Neutrophil (primary cell): ENCODE results near the gene NAALADL2.
"Not testable (repeated sequence)": the region's sequence is repeated elsewhere in the genome, so short reads cannot be mapped to it uniquely, and the experiment has no call there.

ENCODE experiments used
- H3K27ac ChIP-seq: fragments of 200-600 bp; sonication (generic); 2 replicates; pipeline ENCODE4 v1.5.1; 2016; ENCODE audit warnings: mild to moderate bottlenecking, moderate library complexity
- H3K27me3 ChIP-seq: fragments of 200-600 bp; sonication (generic); 2 replicates; pipeline ENCODE4 v1.6.0; 2016; ENCODE audit warnings: mild to moderate bottlenecking
- H3K36me3 ChIP-seq: fragments of 200-600 bp; sonication (generic); 2 replicates; pipeline ENCODE4 v1.5.1; 2017
- H3K4me1 ChIP-seq, 2 experiments: fragments of 200-600 bp in 1 of 2; sonication (generic) in 1 of 2; 1 replicate in 1 of 2; 2 replicates in 1 of 2; pipeline versions ENCODE4 v1.5.1 to v1.6.1; 2013 to 2016; ENCODE audit warnings: low read depth in 1 of 2, low read length in 1 of 2, mild to moderate bottlenecking in 1 of 2, moderate library complexity in 1 of 2; ENCODE audit not compliant: control insufficient read depth in 1 of 2, insufficient read depth in 1 of 2
- H3K4me3 ChIP-seq, 2 experiments: fragments of 200-600 bp in 1 of 2; sonication (generic) in 1 of 2; 1 replicate in 1 of 2; 2 replicates in 1 of 2; pipeline ENCODE4 v1.5.1; 2013 to 2016; ENCODE audit warnings: low read depth in 1 of 2, low read length in 1 of 2, mild to moderate bottlenecking in 1 of 2, moderate library complexity in 1 of 2
- H3K9me3 ChIP-seq: fragments of 200-600 bp; sonication (generic); 2 replicates; pipeline ENCODE4 v1.5.1; 2016
- CTCF ChIP-seq: fragments of 200-600 bp; sonication (generic); IDR thresholded peaks from 2 replicates; pipeline ENCODE4 v1.5.1; 2016; ENCODE audit warnings: antibody characterized with exemption

Gene NAALADL2

GRCh38 chr3:175605851-175606250, 746.7 kb downstream of the NAALADL2 start:
- H3K4me1 ChIP-seq = no peaks in the 10 kb centered on the region
- H3K27ac ChIP-seq = no peak overlapping the region
- no peak overlapping the region for H3K4me3 ChIP-seq
- no peaks in the 10 kb centered on the region for H3K36me3 ChIP-seq
- H3K9me3 ChIP-seq = peaks cover 3% of the 10 kb centered on the region
- no peak for TF ChIP-seq CTCF
- no peaks in the 10 kb centered on the region for H3K27me3 ChIP-seq

- Histone ChIP-seq H3K27ac (no peak overlapping the region), H3K9me3 (peaks cover 3% of the 10 kb centered on the region)
- TF ChIP-seq CTCF = no peak
Observed at GRCh38 chr3:175606650-175607318, 747.6 kb downstream of the NAALADL2 start.

GRCh38 chr3:175608356-175608755, 749.2 kb downstream of the NAALADL2 start:
- no peak for TF ChIP-seq CTCF
- no peaks in the 10 kb centered on the region for H3K4me1 ChIP-seq
- H3K4me3 ChIP-seq = no peak overlapping the region
- H3K36me3 ChIP-seq = no peaks in the 10 kb centered on the region
- peaks cover 3% of the 10 kb centered on the region for H3K9me3 ChIP-seq
- H3K27ac ChIP-seq = no peak overlapping the region
- no peaks in the 10 kb centered on the region for H3K27me3 ChIP-seq

More at GRCh38 chr3:175606650-175607318, 747.6 kb downstream of the NAALADL2 start:
- H3K36me3 ChIP-seq = no peaks in the 10 kb centered on the region
- H3K4me3 ChIP-seq = no peak overlapping the region
- no peaks in the 10 kb centered on the region for H3K27me3 ChIP-seq
- H3K4me1 ChIP-seq = no peaks in the 10 kb centered on the region

GRCh38 chr3:175608911-175609310, 749.8 kb downstream of the NAALADL2 start:
- Histone ChIP-seq H3K36me3 (no peaks in the 10 kb centered on the region), H3K27me3 (no peaks in the 10 kb centered on the region), H3K4me3 (no peak overlapping the region), H3K27ac (no peak overlapping the region), H3K4me1 (no peaks in the 10 kb centered on the region), H3K9me3 (peaks cover 3% of the 10 kb centered on the region)
- TF ChIP-seq CTCF = no peak

GRCh38 chr3:175612487-175613196, 753.5 kb downstream of the NAALADL2 start:
- Histone ChIP-seq H3K36me3 (no peaks in the 10 kb centered on the region), H3K27me3 (no peaks in the 10 kb centered on the region)
- TF ChIP-seq CTCF = no peak

GRCh38 chr3:175614107-175614506, 755.0 kb downstream of the NAALADL2 start:
- H3K36me3 ChIP-seq, H3K4me1 ChIP-seq, H3K27me3 ChIP-seq, H3K9me3 ChIP-seq, H3K27ac ChIP-seq, H3K4me3 ChIP-seq: not testable (repeated sequence)

More at GRCh38 chr3:175612487-175613196, 753.5 kb downstream of the NAALADL2 start:
- Histone ChIP-seq H3K4me3 (no peak overlapping the region), H3K9me3 (no peaks in the 10 kb centered on the region), H3K4me1 (no peaks in the 10 kb centered on the region), H3K27ac (no peak overlapping the region)
